Liver (tissue), 9 donors: ENCODE results near the gene RPUSD1. TPM values are rescaled to one million over a fixed set of nuclear protein-coding genes. Genes with fewer than 3 reads are reported as not detected.

Experiments used
- DNase-seq: peaks from one replicate; pipeline ENCODE4 v3.0.0-alpha.2; 2017; ENCODE audit warnings: low spot score
- H3K27ac ChIP-seq, 2 donors: one replicate each; pipeline ENCODE4 v1.7.0; 2013; ENCODE audit warnings: inconsistent platforms in 2 of 2, low read length in 2 of 2, control low read depth in 1 of 2, low read depth in 1 of 2, mild to moderate bottlenecking in 1 of 2
- H3K27me3 ChIP-seq, 4 donors: one replicate each; pipeline versions ENCODE4 v1.6.1 to v1.7.0; 2013; ENCODE audit warnings: low read length in 3 of 4, inconsistent platforms in 1 of 4, mild to moderate bottlenecking in 1 of 4, moderate library complexity in 1 of 4; ENCODE audit not compliant: control insufficient read depth in 4 of 4, insufficient read depth in 4 of 4
- H3K36me3 ChIP-seq, 4 donors: one replicate each; pipeline versions ENCODE4 v1.6.1 to v1.7.0; 2013; ENCODE audit warnings: low read length in 3 of 4, mild to moderate bottlenecking in 3 of 4, low read depth in 1 of 4, moderate library complexity in 1 of 4; ENCODE audit not compliant: control insufficient read depth in 4 of 4, insufficient read depth in 3 of 4
- H3K4me1 ChIP-seq, 4 donors: one replicate each; pipeline versions ENCODE4 v1.6.1 to v1.7.0; 2013; ENCODE audit warnings: low read length in 3 of 4, mild to moderate bottlenecking in 3 of 4, moderate library complexity in 1 of 4; ENCODE audit not compliant: control insufficient read depth in 4 of 4, insufficient read depth in 4 of 4
- H3K4me3 ChIP-seq, 3 donors: one replicate each; pipeline versions ENCODE4 v1.6.1 to v1.7.0; 2013; ENCODE audit warnings: low read length in 3 of 3, control low read depth in 1 of 3, low read depth in 1 of 3, mild to moderate bottlenecking in 1 of 3
- H3K9ac ChIP-seq, 2 donors: one replicate each; pipeline ENCODE4 v1.7.0; 2013; ENCODE audit warnings: low read length in 2 of 2, mild to moderate bottlenecking in 2 of 2, moderate library complexity in 2 of 2, control low read depth in 1 of 2, low read depth in 1 of 2
- H3K9me3 ChIP-seq, 4 donors: one replicate each; pipeline versions ENCODE4 v1.6.1 to v1.7.0; 2013; ENCODE audit warnings: low read length in 3 of 4; ENCODE audit not compliant: control insufficient read depth in 4 of 4
- ATF3 ChIP-seq: IDR thresholded peaks from 2 replicates; pipeline ENCODE4 v1.6.1; 2016; ENCODE audit warnings: antibody characterized with exemption
- CTCF ChIP-seq: fragments of 150-350 bp; IDR thresholded peaks from 2 replicates; pipeline ENCODE4 v1.5.1; 2017; ENCODE audit warnings: improper control_type of control experiment, low read depth, low read length; ENCODE audit not compliant: missing input control
- EGR1 ChIP-seq, 2 donors: IDR thresholded peaks; 2 replicates each; pipeline ENCODE4 v1.6.1; 2016 to 2018; ENCODE audit warnings: antibody characterized with exemption in 2 of 2, low read depth in 2 of 2
- FOXA1 ChIP-seq: IDR thresholded peaks from 2 replicates; pipeline ENCODE4 v1.6.1; 2016; ENCODE audit warnings: antibody characterized with exemption
- FOXA2 ChIP-seq: IDR thresholded peaks from 2 replicates; pipeline ENCODE4 v1.6.1; 2016; ENCODE audit warnings: antibody characterized with exemption
- GABPA ChIP-seq, 2 donors: IDR thresholded peaks in 1 of 2; conservative IDR thresholded peaks in 1 of 2; 2 replicates each; pipeline ENCODE4 v1.6.1; 2016; ENCODE audit warnings: antibody characterized with exemption in 2 of 2, mild to moderate bottlenecking in 1 of 2, moderate library complexity in 1 of 2
- HNF4A ChIP-seq, 2 donors: conservative IDR thresholded peaks; 2 replicates each; pipeline ENCODE4 v1.6.1; 2016; ENCODE audit warnings: antibody characterized with exemption in 2 of 2, mild to moderate bottlenecking in 2 of 2
- HNF4G ChIP-seq: IDR thresholded peaks from 2 replicates; pipeline ENCODE4 v1.6.1; 2016; ENCODE audit warnings: antibody characterized with exemption
- JUND ChIP-seq, 2 donors: IDR thresholded peaks; 2 replicates each; pipeline ENCODE4 v1.6.1; 2016; ENCODE audit warnings: antibody characterized with exemption in 2 of 2
- MAX ChIP-seq: IDR thresholded peaks from 2 replicates; pipeline ENCODE4 v1.6.1; 2016; ENCODE audit warnings: antibody characterized with exemption
- NR2F2 ChIP-seq: IDR thresholded peaks from 2 replicates; pipeline ENCODE4 v1.6.1; 2016; ENCODE audit warnings: antibody characterized with exemption
- RAD21 ChIP-seq, 2 donors: IDR thresholded peaks; 2 replicates each; pipeline ENCODE4 v1.6.1; 2016; ENCODE audit warnings: antibody characterized with exemption in 2 of 2, mild to moderate bottlenecking in 2 of 2
- REST ChIP-seq: IDR thresholded peaks from 2 replicates; pipeline ENCODE4 v1.6.1; 2016; ENCODE audit warnings: antibody characterized with exemption, mild to moderate bottlenecking
- RXRA ChIP-seq, 2 donors: IDR thresholded peaks; 2 replicates each; pipeline ENCODE4 v1.6.1; 2017 to 2018; ENCODE audit warnings: antibody characterized with exemption in 2 of 2, mild to moderate bottlenecking in 1 of 2
- SP1 ChIP-seq: IDR thresholded peaks from 2 replicates; pipeline ENCODE4 v1.6.1; 2018; ENCODE audit warnings: antibody characterized with exemption, mild to moderate bottlenecking
- TAF1 ChIP-seq: conservative IDR thresholded peaks from 2 replicates; pipeline ENCODE4 v1.6.1; 2016; ENCODE audit warnings: antibody characterized with exemption, mild to moderate bottlenecking
- ZBTB33 ChIP-seq: IDR thresholded peaks from 2 replicates; pipeline ENCODE4 v1.6.1; 2016; ENCODE audit warnings: antibody characterized with exemption
- WGBS: extraction: QIAGEN DNeasy Blood & Tissue Kit; methylation state at CpG from one replicate; pipeline ENCODE4 v1.1.7; 2013; 5-methylcytosine and 5-hydroxymethylcytosine counted together
- polyA plus RNA-seq, 2 donors: library from polyadenylated mRNA; stranded (reverse) in 1 of 2; unstranded in 1 of 2; fragments of 200-250 nt in 1 of 2; fragments of >200 nt in 1 of 2; fragmentation: Nextera tagmentation in 1 of 2; extraction: Ambion mirVana in 1 of 2; gene quantifications; one replicate each; pipeline versions ENCODE4 v1.2.1 to v1.2.3, GENCODE V29; 2013 to 2015
- total RNA-seq, 2 donors: library from RNA; depleted of rRNA; stranded (reverse); fragments of >200 nt; gene quantifications; one replicate each; pipeline ENCODE4 v1.2.3, GENCODE V29; 2014
- donor health status: healthy.
- donor health status: healthy.
- donor health status: healthy.
- donor health status: healthy.
- donor health status: healthy.

RPUSD1 gene
- total and polyA plus RNA-seq, 4 donors, result 4.5 to 10.7 (median 8.9) TPM

- TF ChIP-seq REST, result no peak
Measured at GRCh38 chr16:830107-830870, 42.1 kb upstream of the RPUSD1 start (continued).

- no peaks in the 10 kb centered on the region for H3K9me3 ChIP-seq
- no peak for DNase-seq
- H3K36me3 ChIP-seq, result no peaks in the 10 kb centered on the region
- no peak for TF ChIP-seq JUND (IDR thresholded peaks at IDR 0.05)
- no peak for TF ChIP-seq SP1
- no peak for TF ChIP-seq RAD21 (IDR thresholded peaks at IDR 0.05)
- no peak for TF ChIP-seq REST
- no peak for TF ChIP-seq RXRA (IDR thresholded peaks at IDR 0.05)
- TF ChIP-seq GABPA (IDR thresholded peaks at IDR 0.05 in 1 of 2, conservative IDR thresholded peaks at IDR 0.05 in 1 of 2), result no peak
- no peak for TF ChIP-seq CTCF
- TF ChIP-seq FOXA2, result no peak
- TF ChIP-seq ZBTB33, result no peak
- no peak for TF ChIP-seq ATF3
- no peak for TF ChIP-seq TAF1
- no peak for TF ChIP-seq HNF4A (conservative IDR thresholded peaks at IDR 0.05)
- no peak for TF ChIP-seq NR2F2
- TF ChIP-seq HNF4G, result no peak
- no peak for TF ChIP-seq FOXA1
- no peak for TF ChIP-seq EGR1 (IDR thresholded peaks at IDR 0.05; ENCODE audit: low read depth in 2 of 2)
- no peak for TF ChIP-seq MAX
- no peak overlapping the region for H3K9ac ChIP-seq
- H3K27me3 ChIP-seq, result peaks cover 0 to 3% (median 0%) of the 10 kb centered on the region in 4 donors
- no peak overlapping the region for H3K27ac ChIP-seq
- H3K4me1 ChIP-seq, result no peaks in the 10 kb centered on the region
- H3K4me3 ChIP-seq, result no peak overlapping the region
- WGBS, result 83% methylated on average over 17 of the region's 17 CpGs
Measured at GRCh38 chr16:828891-829290, 40.7 kb upstream of the RPUSD1 start.
